ENCODE measurements around the gene KRT34.
A peak's percentile ranks its signal among the peaks of the same experiment; 100 is the strongest.
"Not testable (repeated sequence)": the region's sequence is repeated elsewhere in the genome, so short reads cannot be mapped to it uniquely, and the experiment has no call there.

Gene KRT34

GRCh38 chr17:41404024-41404671 is 22.0 kb upstream of the KRT34 start:
- DNase-seq (ENCODE audit: low spot score): peak; percentile 82

GRCh38 chr17:41403404-41404023 is 21.4 kb upstream of the KRT34 start:
- DNase-seq (ENCODE audit: low spot score): no peak

- no peak for DNase-seq (ENCODE audit: low spot score)
These were observed 20.1 kb upstream of the KRT34 start for GRCh38 chr17:41402161-41402560.

GRCh38 chr17:41396996-41397660 is 15.0 kb upstream of the KRT34 start, which contains the start of gene KRT31:
KRT31 (minus strand) TSS chr17:41397608; CDS start chr17:41397539, 69 bp downstream.
- no peak for DNase-seq (ENCODE audit: low spot score)

- no peak for DNase-seq (ENCODE audit: low spot score)
These were observed 14.2 kb upstream of the KRT34 start for GRCh38 chr17:41396340-41396739.

GRCh38 chr17:41395611-41396010 is 13.5 kb upstream of the KRT34 start:
- no peak for DNase-seq (ENCODE audit: low spot score)

- DNase-seq (ENCODE audit: low spot score): not testable (repeated sequence)
These were observed 12.9 kb upstream of the KRT34 start for GRCh38 chr17:41395044-41395443.

GRCh38 chr17:41394254-41394996 is 12.3 kb upstream of the KRT34 start:
- DNase-seq (ENCODE audit: low spot score): no peak

GRCh38 chr17:41393826-41394225 is 11.7 kb upstream of the KRT34 start:
- no peak for DNase-seq (ENCODE audit: low spot score)

- DNase-seq (ENCODE audit: low spot score): no peak
These were observed 11.2 kb upstream of the KRT34 start for GRCh38 chr17:41393294-41393693.

- peak; percentile 47 for DNase-seq (ENCODE audit: low spot score)
These were observed 10.2 kb upstream of the KRT34 start for GRCh38 chr17:41392278-41392677.

GRCh38 chr17:41391535-41391934 is 9.4 kb upstream of the KRT34 start:
- DNase-seq (ENCODE audit: low spot score): no peak

GRCh38 chr17:41390411-41390938 is 8.4 kb upstream of the KRT34 start:
- no peak for DNase-seq (ENCODE audit: low spot score)

GRCh38 chr17:41387670-41388069 is 5.6 kb upstream of the KRT34 start:
- DNase-seq (ENCODE audit: low spot score): no peak

GRCh38 chr17:41386227-41386626 is 4.1 kb upstream of the KRT34 start:
- DNase-seq (ENCODE audit: low spot score): no peak

- no peak for DNase-seq (ENCODE audit: low spot score)
These were observed 1.6 kb upstream of the KRT34 start for GRCh38 chr17:41383690-41384089.

- peak; percentile 52 for DNase-seq (ENCODE audit: low spot score)
These were observed 288 bp upstream of the KRT34 start for GRCh38 chr17:41382394-41382793.

GRCh38 chr17:41380091-41380490 is 2.0 kb downstream of the KRT34 start:
- peak; percentile 83 for DNase-seq (ENCODE audit: low spot score)

- no peak for DNase-seq (ENCODE audit: low spot score)
These were observed 4.6 kb downstream of the KRT34 start for GRCh38 chr17:41377546-41377945.

- no peak for DNase-seq (ENCODE audit: low spot score)
These were observed 12.4 kb downstream of the KRT34 start, which contains the start of gene KRT33B for GRCh38 chr17:41369713-41370112. KRT33B (minus strand) TSS chr17:41369813; CDS start chr17:41369750, 63 bp downstream.

- DNase-seq (ENCODE audit: low spot score): no peak
These were observed 13.1 kb downstream of the KRT34 start for GRCh38 chr17:41369023-41369422.

GRCh38 chr17:41367426-41368075 is 14.6 kb downstream of the KRT34 start:
- peak; percentile 82 for DNase-seq (ENCODE audit: low spot score)

All from AG08396 (cell line).